Myocyte (in vitro differentiated cells): Measurements from ENCODE around the gene SLC45A3. TPM values are rescaled to one million over a fixed set of nuclear protein-coding genes. Genes with fewer than 3 reads are reported as not detected.

Source experiments
- DNase-seq: peaks from one replicate; pipeline ENCODE4 v3.0.0-alpha.2; 2012; ENCODE audit warnings: low read depth
- total RNA-seq: library from RNA; depleted of rRNA; stranded (reverse); fragments of >200 nt; gene quantifications from 2 replicates; pipeline ENCODE4 v1.2.3, GENCODE V29; 2014

SLC45A3 gene
- total RNA-seq, 1 donor from 2014 or later = 12.1 TPM

- peak; percentile 12 for DNase-seq
Observed at GRCh38 chr1:205700865-205701401, 20.6 kb upstream of the SLC45A3 start.

GRCh38 chr1:205699416-205699815 lies 19.1 kb upstream of the SLC45A3 start:
- DNase-seq = no peak

- DNase-seq = no peak
Observed at GRCh38 chr1:205698921-205699320, 18.6 kb upstream of the SLC45A3 start.

- no peak for DNase-seq
Observed at GRCh38 chr1:205693421-205693991, 13.2 kb upstream of the SLC45A3 start.

GRCh38 chr1:205692423-205692822 lies 12.1 kb upstream of the SLC45A3 start:
- no peak for DNase-seq

GRCh38 chr1:205690122-205690756 lies 9.9 kb upstream of the SLC45A3 start:
- DNase-seq = no peak

- DNase-seq = no peak
Observed at GRCh38 chr1:205689479-205689878, 9.2 kb upstream of the SLC45A3 start.

- DNase-seq = no peak
Observed at GRCh38 chr1:205688171-205689080, 8.1 kb upstream of the SLC45A3 start.

- peak; percentile 33 for DNase-seq
Observed at GRCh38 chr1:205687242-205687641, 6.9 kb upstream of the SLC45A3 start.

GRCh38 chr1:205681364-205681763 lies 1.1 kb upstream of the SLC45A3 start:
- no peak for DNase-seq

- no peak for DNase-seq
Observed at GRCh38 chr1:205678286-205679111, 1.8 kb downstream of the SLC45A3 start.

- DNase-seq = peak; percentile 35
Observed at GRCh38 chr1:205677167-205677566, 3.1 kb downstream of the SLC45A3 start.

- peak; percentile 25 for DNase-seq
Observed at GRCh38 chr1:205676597-205676996, 3.7 kb downstream of the SLC45A3 start.

GRCh38 chr1:205676002-205676401 lies 4.3 kb downstream of the SLC45A3 start:
- DNase-seq = no peak

GRCh38 chr1:205675247-205675646 lies 5.1 kb downstream of the SLC45A3 start:
- DNase-seq = no peak

GRCh38 chr1:205672970-205673369 lies 7.3 kb downstream of the SLC45A3 start:
- no peak for DNase-seq

- DNase-seq = no peak
Observed at GRCh38 chr1:205672395-205672889, 7.9 kb downstream of the SLC45A3 start.

- peak; percentile 77 for DNase-seq
Observed at GRCh38 chr1:205670611-205671430, 9.5 kb downstream of the SLC45A3 start.

GRCh38 chr1:205670150-205670446 lies 10.2 kb downstream of the SLC45A3 start:
- no peak for DNase-seq
